Activated CD4-positive, alpha-beta memory T cell treated with anti-CD3 and anti-CD28 coated beads, Interleukin-2, amount 10 ng/mL, durations not matched to agents 7 days and 5 days (primary cell): ENCODE data around the gene TDP2. TPM values are rescaled to one million over a fixed set of nuclear protein-coding genes. Genes with fewer than 3 reads are reported as not detected.
"Not testable (repeated sequence)": the region's sequence is repeated elsewhere in the genome, so short reads cannot be mapped to it uniquely, and the experiment has no call there.

Source experiments
- CTCF ChIA-PET: fragments of 350-600 bp; sonication (Branson Sonifier 250); formaldehyde crosslinking; loops from one replicate; lab custom pipeline; 2021; ENCODE audit warnings: antibody characterized with exemption, inconsistent platforms; lab: Charles Lee
- POLR2A ChIA-PET: fragments of 350-600 bp; sonication (Branson Sonifier 250); formaldehyde crosslinking; loops from one replicate; lab custom pipeline; 2021; ENCODE audit warnings: antibody characterized with exemption; lab: Charles Lee
- DNase-seq: peaks from one replicate; pipeline ENCODE4 v3.0.0-alpha.2; 2020
- H3K27ac Mint-ChIP-seq: one replicate; pipeline ENCODE4 v1.8.0; 2021; ENCODE audit warnings: mild to moderate bottlenecking, mixed read lengths
- H3K27me3 Mint-ChIP-seq: one replicate; pipeline ENCODE4 v1.8.0; 2021; ENCODE audit warnings: mixed read lengths
- H3K36me3 Mint-ChIP-seq: one replicate; pipeline ENCODE4 v1.8.0; 2021; ENCODE audit warnings: low read depth, mixed read lengths
- H3K4me1 Mint-ChIP-seq: one replicate; pipeline ENCODE4 v1.8.0; 2021; ENCODE audit warnings: mixed read lengths
- H3K4me3 Mint-ChIP-seq: one replicate; pipeline ENCODE4 v1.8.0; 2021; ENCODE audit warnings: mild to moderate bottlenecking, mixed read lengths
- H3K9me3 Mint-ChIP-seq: one replicate; pipeline ENCODE4 v1.8.0; 2021; ENCODE audit warnings: mixed read lengths
- total RNA-seq, 2 experiments: library from RNA; stranded (reverse); gene quantifications; one replicate each; pipeline ENCODE4 v1.2.3, GENCODE V29; 2021

The TDP2 gene
- total RNA-seq, 2 experiments from 2014 or later, result 43.8 to 45.4 TPM

DNA sequence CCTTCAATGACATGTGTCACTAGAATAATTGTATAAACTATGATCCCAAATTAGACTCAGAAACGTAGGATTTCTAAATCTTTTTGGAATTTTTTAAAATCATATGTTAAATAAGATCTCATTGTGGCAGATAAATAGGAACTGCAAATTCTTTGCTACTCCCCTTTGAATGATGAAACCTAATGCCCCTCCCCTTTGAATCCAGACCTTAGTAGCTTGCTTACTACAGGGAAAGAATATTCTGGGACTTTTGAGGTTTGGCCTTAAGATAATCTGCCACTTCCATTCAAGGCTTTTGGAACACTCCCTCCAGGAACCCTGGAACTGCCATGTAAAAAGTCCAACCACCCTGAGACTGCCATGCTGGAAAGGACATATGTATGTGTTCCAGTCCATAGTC lies 7.1 kb downstream of the TDP2 start:
- H3K27ac Mint-ChIP-seq, result no peak overlapping the region
- no peak overlapping the region for H3K4me3 Mint-ChIP-seq
- H3K9me3 Mint-ChIP-seq, result no peaks in the 10 kb centered on the region
- CTCF ChIA-PET, result no interaction called here
- DNase-seq, result no peak
- H3K4me1 Mint-ChIP-seq, result peaks cover 36% of the 10 kb centered on the region
- no peaks in the 10 kb centered on the region for H3K27me3 Mint-ChIP-seq
- POLR2A ChIA-PET, result no interaction called here
- peaks cover 77% of the 10 kb centered on the region for H3K36me3 Mint-ChIP-seq

DNA sequence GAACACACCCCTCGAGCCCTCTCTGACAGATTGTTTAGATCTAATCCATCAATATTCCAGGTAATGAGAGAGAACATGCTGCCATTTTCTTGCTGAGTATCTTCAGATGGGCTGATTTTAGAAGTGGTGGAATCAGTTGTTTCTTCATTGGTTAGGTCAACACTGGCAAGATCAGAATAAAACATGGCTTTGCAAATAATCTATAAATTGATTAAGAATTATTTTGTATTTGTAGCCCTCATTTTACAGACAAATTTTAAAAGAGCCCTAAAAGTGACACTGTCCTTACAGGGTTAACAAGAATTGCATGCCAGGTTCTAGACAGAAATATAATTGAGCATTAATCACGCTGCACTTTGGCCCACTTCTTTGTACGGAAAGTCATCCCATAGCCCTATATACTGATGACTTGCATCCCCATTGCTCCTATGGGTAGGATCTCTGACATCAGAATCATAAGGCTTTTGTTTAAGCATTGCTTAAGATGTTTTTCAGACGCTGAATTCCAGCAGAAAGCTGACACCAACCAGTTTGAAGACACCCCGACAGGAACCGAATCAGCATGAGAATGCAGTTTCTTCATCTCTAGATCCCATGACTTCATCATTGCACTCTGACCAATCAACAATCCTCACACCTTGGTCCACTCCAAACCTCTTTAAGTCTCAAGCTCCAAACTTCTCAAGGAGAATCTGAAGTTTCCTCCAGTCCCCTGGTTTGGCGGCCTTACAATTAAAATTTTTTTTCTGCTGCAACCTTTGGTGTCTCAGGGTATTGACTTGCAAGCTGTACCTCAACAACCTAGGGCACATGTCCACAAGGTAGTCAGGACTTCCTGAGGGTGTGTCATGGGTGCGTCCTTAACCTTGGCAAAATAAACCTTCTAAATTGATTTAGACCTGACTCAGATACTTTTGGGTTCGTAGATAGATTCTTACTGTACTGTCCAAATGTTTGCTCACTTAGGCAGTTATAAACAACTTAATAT lies 7.8 kb downstream of the TDP2 start:
- peaks cover 30% of the 10 kb centered on the region for H3K4me1 Mint-ChIP-seq
- no peak overlapping the region for H3K27ac Mint-ChIP-seq
- POLR2A ChIA-PET, result no interaction called here
- no peaks in the 10 kb centered on the region for H3K27me3 Mint-ChIP-seq
- no peak overlapping the region for H3K4me3 Mint-ChIP-seq
- no peak for DNase-seq
- H3K9me3 Mint-ChIP-seq, result no peaks in the 10 kb centered on the region
- CTCF ChIA-PET, result no interaction called here
- peaks cover 76% of the 10 kb centered on the region for H3K36me3 Mint-ChIP-seq

DNA sequence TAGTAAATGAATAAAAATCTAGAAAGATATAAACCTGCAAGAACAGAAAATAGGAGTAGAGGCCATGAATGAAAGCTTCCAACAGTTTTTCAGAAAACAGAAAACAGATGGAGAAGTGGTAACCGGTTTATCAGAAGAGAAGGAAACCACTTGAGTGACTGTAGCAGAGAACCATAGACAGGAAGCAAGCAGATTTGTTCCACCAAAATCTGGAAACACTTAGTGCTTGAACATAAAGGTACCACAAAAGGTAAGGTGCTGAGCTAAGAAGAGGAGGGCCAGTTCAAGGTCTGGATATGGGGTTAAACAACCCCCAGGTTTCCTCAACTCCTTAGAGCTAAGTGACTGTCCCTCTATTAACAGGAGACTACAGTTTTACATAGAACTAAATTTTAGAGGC lies 11.5 kb downstream of the TDP2 start:
- H3K36me3 Mint-ChIP-seq, result peaks cover 72% of the 10 kb centered on the region
- H3K27me3 Mint-ChIP-seq, result no peaks in the 10 kb centered on the region
- CTCF ChIA-PET, result interaction anchor here (1.0 to 1.3 kb wide), 2 partner anchors 9 to 71 kb away, joined by 3 to 5 read pairs; partner anchors contain the start of gene KIAA0319
- H3K4me1 Mint-ChIP-seq, result peaks cover 20% of the 10 kb centered on the region
- no peak for DNase-seq
- no peak overlapping the region for H3K27ac Mint-ChIP-seq
- H3K9me3 Mint-ChIP-seq, result no peaks in the 10 kb centered on the region
- POLR2A ChIA-PET, result interaction anchor here (1.4 to 2.5 kb wide), 2 partner anchors 9 to 10 kb away, joined by 4 to 15 read pairs; partner anchors contain the start of genes ACOT13, KIAA0319 and TDP2
- H3K4me3 Mint-ChIP-seq, result no peak overlapping the region

DNA sequence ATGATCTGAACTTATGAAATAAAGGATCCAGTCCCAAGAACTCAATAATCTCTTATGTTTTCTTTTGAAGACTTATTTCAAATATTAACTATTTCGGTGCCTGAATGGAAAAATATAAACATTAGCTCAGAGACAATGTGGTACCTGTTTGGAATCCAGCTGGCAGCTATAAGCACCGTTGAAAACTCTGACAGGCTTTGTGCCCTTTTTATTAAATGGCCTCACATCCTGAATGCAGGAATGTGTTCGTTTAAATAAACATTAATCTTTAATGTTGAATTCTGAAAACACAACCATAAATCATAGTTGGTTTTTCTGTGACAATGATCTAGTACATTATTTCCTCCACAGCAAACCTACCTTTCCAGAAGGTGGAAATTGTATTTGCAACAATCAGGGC lies 16.3 kb downstream of the TDP2 start:
- H3K27ac Mint-ChIP-seq, result no peak overlapping the region
- H3K4me3 Mint-ChIP-seq, result no peak overlapping the region
- peaks cover 38% of the 10 kb centered on the region for H3K36me3 Mint-ChIP-seq
- peaks cover 15% of the 10 kb centered on the region for H3K4me1 Mint-ChIP-seq
- POLR2A ChIA-PET, result no interaction called here
- no peak for DNase-seq
- peaks cover 5% of the 10 kb centered on the region for H3K27me3 Mint-ChIP-seq
- CTCF ChIA-PET, result no interaction called here
- no peaks in the 10 kb centered on the region for H3K9me3 Mint-ChIP-seq

DNA sequence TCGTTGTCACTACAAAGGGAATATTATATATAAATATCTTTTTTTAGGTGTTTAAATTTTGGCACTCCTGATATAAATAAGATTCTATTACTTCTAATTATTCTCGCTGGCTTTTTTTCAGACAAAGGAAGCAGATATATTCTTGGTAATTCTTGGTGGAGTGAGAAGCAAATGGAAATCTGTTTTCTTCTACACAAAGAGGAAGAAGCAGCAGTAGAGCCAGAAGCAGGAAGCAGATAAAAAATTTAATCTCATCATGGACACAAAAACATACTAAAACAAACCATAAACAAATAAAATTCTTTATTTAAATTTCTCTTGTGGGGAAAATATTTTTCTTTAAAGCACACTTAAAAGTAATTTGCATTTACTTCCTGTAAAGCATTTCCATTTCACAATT lies 17.0 kb downstream of the TDP2 start:
- no peak overlapping the region for H3K27ac Mint-ChIP-seq
- DNase-seq, result no peak
- ChIA-PET CTCF (no interaction called here), POLR2A (no interaction called here)
- H3K27me3 Mint-ChIP-seq, result peaks cover 11% of the 10 kb centered on the region
- no peaks in the 10 kb centered on the region for H3K9me3 Mint-ChIP-seq
- H3K4me1 Mint-ChIP-seq, result peaks cover 17% of the 10 kb centered on the region
- H3K36me3 Mint-ChIP-seq, result peaks cover 33% of the 10 kb centered on the region
- H3K4me3 Mint-ChIP-seq, result no peak overlapping the region

DNA sequence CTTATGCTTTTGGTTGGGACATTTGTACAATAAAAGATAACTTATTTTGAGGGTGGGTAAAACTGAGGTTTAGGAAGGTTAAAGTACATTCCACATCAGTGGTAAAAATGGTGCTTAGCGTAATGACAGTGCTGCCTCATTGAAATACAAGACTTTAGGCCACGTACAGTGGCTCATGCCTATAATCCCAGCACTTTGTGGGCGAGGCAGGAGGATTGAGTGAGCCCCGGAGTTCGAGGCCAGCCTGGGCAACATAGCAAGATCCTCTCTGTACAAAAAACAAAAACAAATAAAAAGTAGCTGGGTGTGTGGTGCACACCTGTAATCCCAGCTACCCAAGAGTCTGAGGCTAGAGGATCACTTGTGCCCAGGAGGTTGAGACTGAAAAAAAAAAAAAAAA lies 18.4 kb downstream of the TDP2 start:
- H3K27ac Mint-ChIP-seq, result no peak overlapping the region
- DNase-seq, result no peak
- H3K36me3 Mint-ChIP-seq, result peaks cover 24% of the 10 kb centered on the region
- peaks cover 17% of the 10 kb centered on the region for H3K4me1 Mint-ChIP-seq
- ChIA-PET CTCF (interaction anchor here (0.6 kb wide), 1 partner anchor 372 kb away, joined by 3 read pairs; no protein-coding TSS in a partner anchor), POLR2A (interaction anchor here (0.8 to 3.5 kb wide), 2 partner anchors 17 to 18 kb away, joined by 3 to 25 read pairs; partner anchors contain the start of genes ACOT13 and TDP2)
- H3K27me3 Mint-ChIP-seq, result peaks cover 22% of the 10 kb centered on the region
- H3K9me3 Mint-ChIP-seq, result no peaks in the 10 kb centered on the region
- H3K4me3 Mint-ChIP-seq, result no peak overlapping the region

DNA sequence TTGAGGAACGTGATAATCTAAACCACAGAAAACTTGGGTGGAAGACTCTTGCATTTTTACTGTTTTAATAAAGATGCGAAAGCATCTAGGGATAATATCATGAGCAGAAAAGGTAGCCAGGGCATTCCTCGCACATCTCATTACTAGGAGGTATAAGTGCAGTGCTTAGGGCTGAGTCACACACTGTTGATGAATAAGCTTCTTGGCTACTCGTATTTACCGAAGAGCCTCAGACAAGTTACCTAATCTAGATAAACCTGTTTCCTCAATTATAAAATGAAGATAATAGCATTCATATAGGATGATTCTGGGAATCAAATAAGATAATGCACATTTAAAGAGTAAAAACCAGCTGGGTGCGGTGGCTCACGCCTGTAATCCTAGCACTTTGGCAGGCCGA lies 19.9 kb downstream of the TDP2 start:
- peak overlapping the region; percentile 78 for H3K4me3 Mint-ChIP-seq
- DNase-seq, result no peak
- no peaks in the 10 kb centered on the region for H3K9me3 Mint-ChIP-seq
- peaks cover 17% of the 10 kb centered on the region for H3K4me1 Mint-ChIP-seq
- H3K27me3 Mint-ChIP-seq, result peaks cover 23% of the 10 kb centered on the region
- peaks cover 10% of the 10 kb centered on the region for H3K36me3 Mint-ChIP-seq
- H3K27ac Mint-ChIP-seq, result no peak overlapping the region
- CTCF ChIA-PET, result interaction anchor here (1.0 kb wide), 1 partner anchor 65 kb away, joined by 4 read pairs; no protein-coding TSS in a partner anchor
- POLR2A ChIA-PET, result interaction anchor here (0.7 to 3.5 kb wide), 5 partner anchors 19 to 129 kb away, joined by 3 to 25 read pairs (median 8); partner anchors contain the start of genes ACOT13, C6orf62, GMNN and TDP2

DNA sequence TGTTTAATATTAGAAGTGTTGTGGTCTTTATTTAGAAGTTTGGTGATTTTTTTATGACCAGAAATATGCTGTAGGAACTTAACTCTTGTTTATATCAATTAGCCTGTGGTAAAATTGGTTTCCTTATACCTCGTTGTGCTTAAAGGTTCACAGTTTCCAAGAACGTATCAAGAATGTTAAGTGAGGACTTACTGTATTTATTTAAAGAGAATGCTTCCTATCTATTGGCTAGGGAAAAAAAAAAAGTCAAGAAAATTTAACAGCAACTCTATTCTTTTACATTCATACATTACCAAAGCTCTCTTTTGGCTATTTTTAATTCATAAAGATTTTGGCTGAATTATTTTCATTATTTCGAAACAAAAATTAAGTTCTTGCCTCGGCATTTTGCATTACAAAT lies 22.3 kb downstream of the TDP2 start:
- no peaks in the 10 kb centered on the region for H3K9me3 Mint-ChIP-seq
- ChIA-PET POLR2A (no interaction called here), CTCF (interaction anchor here (0.9 kb wide), 1 partner anchor 63 kb away, joined by 3 read pairs; no protein-coding TSS in a partner anchor)
- peaks cover 36% of the 10 kb centered on the region for H3K27me3 Mint-ChIP-seq
- no peaks in the 10 kb centered on the region for H3K36me3 Mint-ChIP-seq
- peaks cover 17% of the 10 kb centered on the region for H3K4me1 Mint-ChIP-seq
- no peak overlapping the region for H3K4me3 Mint-ChIP-seq
- H3K27ac Mint-ChIP-seq, result no peak overlapping the region
- DNase-seq, result no peak

DNA sequence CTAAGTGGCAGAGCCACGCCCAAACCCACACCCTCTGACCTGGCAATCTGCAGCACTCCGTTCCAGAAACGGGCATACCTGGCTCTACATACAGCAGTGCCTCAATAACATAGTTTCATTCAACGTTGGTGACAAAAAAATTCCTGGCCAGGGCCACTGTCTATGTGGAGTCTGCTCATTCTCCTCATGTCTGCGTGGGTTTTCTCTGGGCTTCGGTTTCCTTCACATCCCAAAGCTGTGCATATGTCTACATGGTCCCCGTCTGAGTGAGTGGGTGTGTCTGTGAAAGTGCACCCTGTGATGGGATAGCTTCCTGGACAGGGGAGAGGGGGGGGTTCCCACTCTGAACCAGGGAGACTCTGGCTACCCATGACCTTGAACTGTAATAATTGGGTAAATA lies 22.8 kb downstream of the TDP2 start:
- no peak overlapping the region for H3K27ac Mint-ChIP-seq
- H3K27me3 Mint-ChIP-seq, result peaks cover 36% of the 10 kb centered on the region
- H3K9me3 Mint-ChIP-seq, result peaks cover 2% of the 10 kb centered on the region
- H3K4me3 Mint-ChIP-seq, result no peak overlapping the region
- no peaks in the 10 kb centered on the region for H3K36me3 Mint-ChIP-seq
- no peak for DNase-seq
- peaks cover 17% of the 10 kb centered on the region for H3K4me1 Mint-ChIP-seq
- ChIA-PET CTCF (interaction anchor here (1.4 kb wide), 1 partner anchor 60 kb away, joined by 3 read pairs; no protein-coding TSS in a partner anchor), POLR2A (interaction anchor here (0.5 kb wide), 1 partner anchor 350 kb away, joined by 4 read pairs; no protein-coding TSS in a partner anchor)

DNA sequence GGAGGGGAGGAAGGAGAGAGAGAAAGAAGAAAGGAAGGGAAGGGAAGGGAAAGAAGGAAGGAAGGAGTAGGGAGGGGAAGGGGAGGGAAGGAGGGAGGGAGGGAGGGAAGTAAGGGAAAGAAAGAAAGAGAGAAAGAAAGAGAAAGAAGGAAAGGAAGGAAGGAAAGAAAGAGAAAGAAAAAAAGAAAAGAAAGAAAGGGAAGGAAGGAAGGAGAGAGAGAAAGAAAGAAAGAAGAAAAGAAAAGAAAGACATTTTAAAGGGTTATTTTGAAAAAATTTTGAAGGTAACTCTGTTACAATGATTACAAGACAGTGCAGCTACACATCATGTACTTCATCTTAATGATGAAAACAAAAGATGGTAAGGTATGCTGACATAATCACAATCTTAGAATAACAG lies 24.6 kb downstream of the TDP2 start:
- POLR2A ChIA-PET, result no interaction called here
- DNase-seq, result no peak
- H3K4me3 Mint-ChIP-seq, result no peak overlapping the region
- CTCF ChIA-PET, result no interaction called here
- H3K27ac Mint-ChIP-seq, result no peak overlapping the region
- peaks cover 17% of the 10 kb centered on the region for H3K4me1 Mint-ChIP-seq
- no peaks in the 10 kb centered on the region for H3K36me3 Mint-ChIP-seq
- peaks cover 2% of the 10 kb centered on the region for H3K9me3 Mint-ChIP-seq
- H3K27me3 Mint-ChIP-seq, result peaks cover 39% of the 10 kb centered on the region

DNA sequence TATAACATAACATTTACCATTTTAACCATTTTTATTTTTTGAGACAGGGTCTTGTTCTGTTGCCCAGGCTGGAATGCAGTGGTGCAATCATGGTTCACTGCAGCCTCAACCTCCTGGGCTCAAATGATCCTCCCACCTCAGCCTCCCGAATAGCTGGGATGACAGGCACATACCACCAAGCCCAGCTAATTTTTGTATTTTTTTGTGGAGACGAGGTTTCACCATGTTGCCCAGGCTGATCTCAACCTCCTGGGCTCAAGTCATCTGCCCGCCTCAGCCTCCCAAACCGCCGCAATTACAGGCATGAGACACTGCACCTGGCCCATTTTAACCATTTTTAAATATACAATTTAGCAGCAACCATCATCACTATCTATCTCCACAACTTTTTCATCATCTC lies 26.1 kb downstream of the TDP2 start:
- CTCF ChIA-PET, result interaction anchor here (1.5 kb wide), 1 partner anchor 14 kb away, joined by 3 read pairs; no protein-coding TSS in a partner anchor
- H3K36me3 Mint-ChIP-seq, DNase-seq, H3K9me3 Mint-ChIP-seq, H3K27ac Mint-ChIP-seq, POLR2A ChIA-PET, H3K4me3 Mint-ChIP-seq, H3K4me1 Mint-ChIP-seq: not testable (repeated sequence)
- H3K27me3 Mint-ChIP-seq, result peaks cover 45% of the 10 kb centered on the region

DNA sequence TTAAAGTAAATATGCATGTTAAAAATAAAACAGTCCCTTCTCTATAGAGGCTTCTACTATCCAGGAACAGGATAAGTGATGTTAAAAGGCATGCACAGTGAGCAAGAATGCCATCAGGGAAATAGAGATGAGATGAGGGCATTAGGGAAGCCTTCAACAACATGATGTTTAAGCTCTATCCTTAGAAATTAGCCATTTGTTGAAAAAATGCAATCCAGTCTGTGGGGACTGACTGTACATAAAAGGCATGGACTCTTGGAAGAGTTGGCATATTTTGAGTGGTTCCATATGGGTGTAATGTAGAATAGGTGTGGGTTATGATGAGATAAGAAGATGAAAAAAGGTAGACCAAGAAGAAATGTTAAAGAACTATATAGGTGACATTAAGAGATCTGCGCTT lies 26.5 kb downstream of the TDP2 start:
- no peak overlapping the region for H3K27ac Mint-ChIP-seq
- peaks cover 2% of the 10 kb centered on the region for H3K9me3 Mint-ChIP-seq
- POLR2A ChIA-PET, result no interaction called here

DNA sequence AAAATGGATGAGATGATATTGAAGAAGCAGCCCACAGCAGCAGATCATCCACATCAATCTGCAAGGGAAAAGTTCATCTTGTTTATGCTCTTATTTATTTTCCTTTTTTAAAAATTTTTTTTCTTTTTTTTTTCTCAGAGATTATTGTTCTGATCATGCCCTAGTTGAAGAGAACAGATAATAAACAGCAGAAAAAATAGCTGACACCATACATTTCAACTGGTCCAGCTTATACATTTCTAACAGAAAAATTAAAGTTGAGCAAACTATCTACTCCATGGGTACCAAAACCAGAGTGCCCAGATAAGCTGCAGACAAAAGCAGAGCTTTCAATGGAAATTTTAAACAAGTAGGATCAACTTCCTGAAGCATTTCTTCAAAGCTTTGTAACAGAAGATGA lies 30.0 kb downstream of the TDP2 start:
- no peak overlapping the region for H3K27ac Mint-ChIP-seq
- POLR2A ChIA-PET, result no interaction called here
- H3K27me3 Mint-ChIP-seq, result peaks cover 36% of the 10 kb centered on the region
- CTCF ChIA-PET, result no interaction called here
- DNase-seq, result no peak
- H3K9me3 Mint-ChIP-seq, result peaks cover 2% of the 10 kb centered on the region
- H3K4me1 Mint-ChIP-seq, result no peaks in the 10 kb centered on the region
- H3K4me3 Mint-ChIP-seq, result no peak overlapping the region
- H3K36me3 Mint-ChIP-seq, result no peaks in the 10 kb centered on the region

More for the DNA sequence above, 26.5 kb downstream of the TDP2 start:
- Mint-ChIP-seq H3K36me3 (no peaks in the 10 kb centered on the region), H3K4me1 (peaks cover 4% of the 10 kb centered on the region), H3K27me3 (peaks cover 40% of the 10 kb centered on the region), H3K4me3 (no peak overlapping the region)
- no peak for DNase-seq
- CTCF ChIA-PET, result interaction anchor here (1.5 kb wide), 1 partner anchor 14 kb away, joined by 3 read pairs; no protein-coding TSS in a partner anchor
